NCI-H345 treated with DMSO at 0.1 percent for 48 hours (cell line): ENCODE results near the gene PRSS12.
"Not testable (repeated sequence)": the region's sequence is repeated elsewhere in the genome, so short reads cannot be mapped to it uniquely, and the experiment has no call there.

Source experiments
- DNase-seq: peaks from one replicate; lab custom pipeline; 2025; ENCODE audit not compliant: unreplicated experiment; lab: John Stamatoyannopoulos, UW

Gene PRSS12

GRCh38 chr4:118280501-118281218, 72.1 kb downstream of the PRSS12 start:
- no peak for DNase-seq

- no peak for DNase-seq
Observed at GRCh38 chr4:118279920-118280432, 72.8 kb downstream of the PRSS12 start.

- DNase-seq: no peak
Observed at GRCh38 chr4:118279328-118279727, 73.5 kb downstream of the PRSS12 start.

GRCh38 chr4:118278473-118279274, 74.1 kb downstream of the PRSS12 start:
- peak; percentile 84 for DNase-seq

GRCh38 chr4:118277243-118277642, 75.6 kb downstream of the PRSS12 start:
- no peak for DNase-seq

- DNase-seq: no peak
Observed at GRCh38 chr4:118276580-118276979, 76.2 kb downstream of the PRSS12 start.

GRCh38 chr4:118273642-118274041, 79.2 kb downstream of the PRSS12 start:
- DNase-seq: no peak

GRCh38 chr4:118271788-118272187, 81.0 kb downstream of the PRSS12 start:
- DNase-seq: no peak

- peak; percentile 29 for DNase-seq
Observed at GRCh38 chr4:118270492-118270891, 82.3 kb downstream of the PRSS12 start.

- DNase-seq: no peak
Observed at GRCh38 chr4:118268780-118269179, 84.0 kb downstream of the PRSS12 start.

GRCh38 chr4:118266145-118266496, 86.7 kb downstream of the PRSS12 start:
- not testable (repeated sequence) for DNase-seq

GRCh38 chr4:118265312-118266144, 87.3 kb downstream of the PRSS12 start:
- DNase-seq: no peak

GRCh38 chr4:118264096-118264495, 88.7 kb downstream of the PRSS12 start:
- DNase-seq: no peak

- no peak for DNase-seq
Observed at GRCh38 chr4:118260309-118260708, 92.5 kb downstream of the PRSS12 start.

- no peak for DNase-seq
Observed at GRCh38 chr4:118259111-118259510, 93.7 kb downstream of the PRSS12 start.

- DNase-seq: no peak
Observed at GRCh38 chr4:118254368-118254767, 98.4 kb downstream of the PRSS12 start.

GRCh38 chr4:118249890-118250289, 102.9 kb downstream of the PRSS12 start:
- DNase-seq: no peak

GRCh38 chr4:118237531-118237930, 115.3 kb downstream of the PRSS12 start:
- DNase-seq: no peak

- no peak for DNase-seq
Observed at GRCh38 chr4:118235566-118236120, 117.2 kb downstream of the PRSS12 start.
